GM13977 (cell line): Measurements from ENCODE around the gene TMEM123.
"Not testable (repeated sequence)": the region's sequence is repeated elsewhere in the genome, so short reads cannot be mapped to it uniquely, and the experiment has no call there.

Experiments used
- DNase-seq: peaks from one replicate; pipeline ENCODE4 v3.0.0; 2012; ENCODE audit warnings: low spot score
- in situ Hi-C: fragments of 300-500 bp; cut with MboI; formaldehyde crosslinking; loops from one replicate; pipeline ENCODE4 v1.12.0; 2022; ENCODE audit warnings: low sequenced_read_pairs, low pct_unique_long_range_greater_than_20kb, mixed read lengths, inconsistent platforms; ENCODE audit not compliant: unreplicated experiment
- TF ChIP-seq, protein P1 (sequence below): IDR thresholded peaks from 2 replicates; pipeline ENCODE4 v1.5.1; 2012; ENCODE audit warnings: mild to moderate bottlenecking, control low read depth; ENCODE audit not compliant: insufficient read depth; ENCODE audit errors: extremely low read depth, missing control alignments

Gene TMEM123

DNA sequence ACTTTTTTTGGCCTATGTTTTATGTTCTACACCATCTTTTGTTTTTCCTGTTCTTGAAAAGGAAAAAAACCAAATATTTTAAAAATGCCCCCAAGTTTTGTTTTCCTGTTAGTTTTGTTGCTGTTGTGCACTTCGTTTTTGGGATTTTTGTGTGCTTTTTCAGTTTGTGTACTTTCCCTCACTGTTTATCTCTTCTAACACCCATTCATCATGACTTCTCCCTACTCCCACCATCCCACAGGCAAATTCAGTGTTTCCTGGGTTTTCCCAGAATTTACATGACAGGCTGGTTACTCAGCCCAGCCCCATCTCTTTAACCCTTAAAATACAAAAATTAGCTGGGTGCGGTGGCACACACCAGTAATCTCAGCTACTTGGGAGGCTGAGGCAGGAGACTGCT lies 15.6 kb downstream of the TMEM123 start:
- TF ChIP-seq, protein P1, sequence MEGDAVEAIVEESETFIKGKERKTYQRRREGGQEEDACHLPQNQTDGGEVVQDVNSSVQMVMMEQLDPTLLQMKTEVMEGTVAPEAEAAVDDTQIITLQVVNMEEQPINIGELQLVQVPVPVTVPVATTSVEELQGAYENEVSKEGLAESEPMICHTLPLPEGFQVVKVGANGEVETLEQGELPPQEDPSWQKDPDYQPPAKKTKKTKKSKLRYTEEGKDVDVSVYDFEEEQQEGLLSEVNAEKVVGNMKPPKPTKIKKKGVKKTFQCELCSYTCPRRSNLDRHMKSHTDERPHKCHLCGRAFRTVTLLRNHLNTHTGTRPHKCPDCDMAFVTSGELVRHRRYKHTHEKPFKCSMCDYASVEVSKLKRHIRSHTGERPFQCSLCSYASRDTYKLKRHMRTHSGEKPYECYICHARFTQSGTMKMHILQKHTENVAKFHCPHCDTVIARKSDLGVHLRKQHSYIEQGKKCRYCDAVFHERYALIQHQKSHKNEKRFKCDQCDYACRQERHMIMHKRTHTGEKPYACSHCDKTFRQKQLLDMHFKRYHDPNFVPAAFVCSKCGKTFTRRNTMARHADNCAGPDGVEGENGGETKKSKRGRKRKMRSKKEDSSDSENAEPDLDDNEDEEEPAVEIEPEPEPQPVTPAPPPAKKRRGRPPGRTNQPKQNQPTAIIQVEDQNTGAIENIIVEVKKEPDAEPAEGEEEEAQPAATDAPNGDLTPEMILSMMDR: no peak
- no peak for DNase-seq
- in situ Hi-C loops: no loop called here

- no peak for DNase-seq
- in situ Hi-C loops: no loop called here
- TF ChIP-seq, protein P1: no peak
Observed at GRCh38 chr11:102436561-102436960, 16.0 kb downstream of the TMEM123 start.

GRCh38 chr11:102435688-102436087 lies 16.9 kb downstream of the TMEM123 start:
- TF ChIP-seq, protein P1: no peak
- in situ Hi-C loops: no loop called here
- DNase-seq: no peak

GRCh38 chr11:102433571-102433970 lies 19.0 kb downstream of the TMEM123 start:
- DNase-seq, in situ Hi-C loops: not testable (repeated sequence)

- DNase-seq, in situ Hi-C loops: not testable (repeated sequence)
Observed at GRCh38 chr11:102432560-102432959, 20.0 kb downstream of the TMEM123 start.

GRCh38 chr11:102431404-102431803 lies 21.2 kb downstream of the TMEM123 start:
- no peak for DNase-seq
- TF ChIP-seq, protein P1: no peak
- in situ Hi-C loops: no loop called here

- in situ Hi-C loops: no loop called here
- peak; percentile 64 for DNase-seq
- TF ChIP-seq, protein P1: no peak
Observed at GRCh38 chr11:102430158-102430836, 22.3 kb downstream of the TMEM123 start.

GRCh38 chr11:102429691-102430090 lies 22.9 kb downstream of the TMEM123 start:
- in situ Hi-C loops: no loop called here
- TF ChIP-seq, protein P1: no peak
- DNase-seq: no peak
